Measurements from ENCODE around the gene SLC35G6.

SLC35G6 gene

DNA sequence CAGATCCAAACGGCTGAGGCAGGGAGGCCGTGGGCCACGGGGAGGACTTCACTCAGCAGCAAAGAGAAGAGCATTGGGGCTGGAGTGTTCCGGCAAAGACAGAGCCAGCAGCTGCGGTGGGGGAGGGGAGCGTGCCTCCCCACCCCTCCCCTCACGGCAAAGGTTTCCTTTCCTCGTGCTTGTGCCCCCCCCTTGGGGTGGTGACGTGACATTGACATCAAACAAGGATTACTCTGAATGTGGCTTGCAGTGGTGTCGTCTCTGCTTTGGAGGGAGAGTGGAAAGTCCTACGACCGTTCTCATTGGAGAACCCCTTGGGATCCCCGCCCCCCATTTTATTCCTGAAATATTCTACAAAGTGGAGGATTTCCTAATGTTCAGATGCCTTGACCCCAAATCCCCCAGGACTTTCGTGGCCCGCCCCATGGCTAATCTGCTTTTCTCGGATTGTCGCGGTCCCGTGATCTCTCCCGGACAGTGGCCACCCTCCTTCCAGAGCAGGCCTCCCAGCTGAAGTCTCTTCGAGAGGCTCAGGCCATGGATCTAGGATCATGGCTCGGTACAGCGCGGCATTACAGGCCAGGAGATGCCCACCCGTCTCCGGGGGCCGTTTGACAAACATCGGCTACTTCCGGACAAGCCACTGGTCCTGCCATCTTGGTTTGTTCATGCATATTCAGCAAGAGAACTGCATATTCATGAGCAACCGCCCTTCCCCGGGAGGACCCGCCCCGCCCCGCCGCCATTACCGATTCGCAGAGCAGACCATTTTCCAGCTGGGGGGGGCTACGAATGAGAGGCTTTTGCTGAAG, 2.2 kb downstream of the SLC35G6 start:
- TF ChIP-seq, protein P1, sequence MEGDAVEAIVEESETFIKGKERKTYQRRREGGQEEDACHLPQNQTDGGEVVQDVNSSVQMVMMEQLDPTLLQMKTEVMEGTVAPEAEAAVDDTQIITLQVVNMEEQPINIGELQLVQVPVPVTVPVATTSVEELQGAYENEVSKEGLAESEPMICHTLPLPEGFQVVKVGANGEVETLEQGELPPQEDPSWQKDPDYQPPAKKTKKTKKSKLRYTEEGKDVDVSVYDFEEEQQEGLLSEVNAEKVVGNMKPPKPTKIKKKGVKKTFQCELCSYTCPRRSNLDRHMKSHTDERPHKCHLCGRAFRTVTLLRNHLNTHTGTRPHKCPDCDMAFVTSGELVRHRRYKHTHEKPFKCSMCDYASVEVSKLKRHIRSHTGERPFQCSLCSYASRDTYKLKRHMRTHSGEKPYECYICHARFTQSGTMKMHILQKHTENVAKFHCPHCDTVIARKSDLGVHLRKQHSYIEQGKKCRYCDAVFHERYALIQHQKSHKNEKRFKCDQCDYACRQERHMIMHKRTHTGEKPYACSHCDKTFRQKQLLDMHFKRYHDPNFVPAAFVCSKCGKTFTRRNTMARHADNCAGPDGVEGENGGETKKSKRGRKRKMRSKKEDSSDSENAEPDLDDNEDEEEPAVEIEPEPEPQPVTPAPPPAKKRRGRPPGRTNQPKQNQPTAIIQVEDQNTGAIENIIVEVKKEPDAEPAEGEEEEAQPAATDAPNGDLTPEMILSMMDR (IDR thresholded peaks at IDR 0.05; ENCODE audit: borderline replicate concordance, extremely low read depth, low read length, poor library complexity, severe bottlenecking) = no peak
- no peak for TF ChIP-seq EZH2 (IDR thresholded peaks at IDR 0.05; ENCODE audit: borderline replicate concordance, low read depth, low read length, severe bottlenecking)
- Histone ChIP-seq H2AFZ (ENCODE audit: low read depth, low read length) (peak overlapping the region; percentile 87), H3K79me2 (ENCODE audit: insufficient read depth, low read length) (peaks cover 60% of the 10 kb centered on the region), H3K4me3 (ENCODE audit: low read depth in 1 of 2, low read length in 2 of 2) (peak overlapping the region; percentile 61 to 70), H3K27me3 (ENCODE audit: insufficient read depth, low read length, poor library complexity) (no peaks in the 10 kb centered on the region), H3K9ac (ENCODE audit: low read depth, low read length) (peak overlapping the region; percentile 98), H3K36me3 (ENCODE audit: insufficient read depth, low read length) (peaks cover 16% of the 10 kb centered on the region), H4K20me1 (ENCODE audit: insufficient read depth, low read length) (peaks cover 36% of the 10 kb centered on the region), H3K27ac (ENCODE audit: low read length) (peak overlapping the region; percentile 100), H3K4me1 (ENCODE audit: insufficient read depth, low read length) (peaks cover 55% of the 10 kb centered on the region), H3K4me2 (ENCODE audit: insufficient read depth, low read length) (peak overlapping the region; percentile 70), H3K9me3 (ENCODE audit: insufficient read depth, low read length, severe bottlenecking) (no peaks in the 10 kb centered on the region)
- peak; percentile 65 for ATAC-seq (ENCODE audit: insufficient read depth, low read depth)
- peak; percentile 94 for DNase-seq

DNA sequence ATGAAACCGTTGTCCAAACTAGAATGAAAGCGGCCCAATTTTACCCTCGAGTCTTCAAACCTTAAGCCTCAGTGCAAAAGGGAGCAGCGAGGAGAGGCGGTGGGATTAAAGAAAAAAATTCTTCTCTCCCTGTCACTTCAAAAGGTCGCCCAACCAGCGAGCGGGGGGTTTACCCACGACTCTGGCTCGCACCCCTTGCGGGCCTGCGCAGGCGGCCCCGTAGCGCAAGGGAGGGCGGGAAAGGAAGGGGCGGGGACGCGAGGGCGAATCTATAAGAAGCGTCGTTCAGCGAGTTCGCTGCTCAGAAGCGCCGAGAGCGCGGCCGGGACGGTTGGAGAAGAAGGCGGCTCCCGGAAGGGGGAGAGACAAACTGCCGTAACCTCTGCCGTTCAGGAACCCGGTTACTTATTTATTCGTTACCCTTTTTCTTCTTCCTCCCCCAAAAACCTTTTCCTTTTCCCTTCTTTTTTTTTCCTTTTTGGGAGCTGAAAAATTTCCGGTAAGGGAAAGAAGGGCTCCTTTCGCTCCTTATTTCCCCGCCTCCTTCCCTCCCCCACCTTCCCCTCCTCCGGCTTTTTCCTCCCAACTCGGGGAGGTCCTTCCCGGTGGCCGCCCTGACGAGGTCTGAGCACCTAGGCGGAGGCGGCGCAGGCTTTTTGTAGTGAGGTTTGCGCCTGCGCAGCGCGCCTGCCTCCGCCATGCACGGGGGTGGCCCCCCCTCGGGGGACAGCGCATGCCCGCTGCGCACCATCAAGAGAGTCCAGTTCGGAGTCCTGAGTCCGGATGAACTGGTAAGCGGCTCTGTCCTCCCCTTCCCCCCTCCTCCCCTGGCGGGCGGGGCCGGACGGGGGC, 3.0 kb downstream of the SLC35G6 start, which contains the start of gene POLR2A:
TSS of gene POLR2A (plus strand) at position 300 of the 852 bp plus-strand sequence.
- H3K4me2 ChIP-seq (ENCODE audit: insufficient read depth, low read length) = peak within 1 kb of the TSS; percentile 80
- peaks cover 59% of the 10 kb centered on the region for H3K4me1 ChIP-seq (ENCODE audit: insufficient read depth, low read length)
- DNase-seq (peak; percentile 97), ATAC-seq (ENCODE audit: insufficient read depth, low read depth) (peak; percentile 66)
- peak within 1 kb of the TSS; percentile 70 to 85 for H3K4me3 ChIP-seq (ENCODE audit: low read depth in 1 of 2, low read length in 2 of 2)
- H3K27me3 ChIP-seq (ENCODE audit: insufficient read depth, low read length, poor library complexity) = no peaks in the 10 kb centered on the region
- H3K27ac ChIP-seq (ENCODE audit: low read length) = peak within 1 kb of the TSS; percentile 100
- H3K36me3 ChIP-seq (ENCODE audit: insufficient read depth, low read length) = peaks cover 21% of the 10 kb centered on the region
- TF ChIP-seq EZH2 (IDR thresholded peaks at IDR 0.05; ENCODE audit: borderline replicate concordance, low read depth, low read length, severe bottlenecking) = no peak
- TF ChIP-seq, protein P1 (IDR thresholded peaks at IDR 0.05; ENCODE audit: borderline replicate concordance, extremely low read depth, low read length, poor library complexity, severe bottlenecking) = no peak
- peaks cover 39% of the 10 kb centered on the region for H4K20me1 ChIP-seq (ENCODE audit: insufficient read depth, low read length)
- H3K79me2 ChIP-seq (ENCODE audit: insufficient read depth, low read length) = peaks cover 60% of the 10 kb centered on the region
- H2AFZ ChIP-seq (ENCODE audit: low read depth, low read length) = peak within 1 kb of the TSS; percentile 87
- H3K9me3 ChIP-seq (ENCODE audit: insufficient read depth, low read length, severe bottlenecking) = no peaks in the 10 kb centered on the region
- peak within 1 kb of the TSS; percentile 98 for H3K9ac ChIP-seq (ENCODE audit: low read depth, low read length)

DNA sequence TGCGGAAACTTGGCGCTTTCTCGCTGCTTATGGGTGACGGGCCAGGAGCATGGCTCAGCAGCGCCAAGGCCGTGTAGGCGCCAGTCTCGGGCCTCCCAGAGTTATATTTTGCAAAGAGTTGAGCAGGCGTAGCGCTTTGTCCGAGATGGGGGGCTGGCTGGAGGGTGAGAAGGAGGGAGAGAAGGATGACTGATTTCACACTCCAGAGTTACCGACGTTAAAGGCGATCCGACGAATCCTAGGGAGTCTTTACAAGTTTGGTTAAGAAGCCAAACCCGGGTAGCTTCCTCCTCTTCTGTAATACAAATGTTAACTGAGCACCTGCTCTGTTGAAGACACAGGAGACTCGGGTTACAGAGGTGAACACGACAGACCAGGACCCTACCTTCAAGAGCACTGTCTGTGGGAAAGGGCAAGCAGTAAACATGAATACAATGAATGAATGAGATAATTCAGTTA, 3.7 kb downstream of the SLC35G6 start:
- peak; percentile 53; the same call in 2 of the 3 replicates for ATAC-seq (ENCODE audit: insufficient read depth, low read depth)
- Histone ChIP-seq H3K36me3 (ENCODE audit: insufficient read depth, low read length) (peaks cover 27% of the 10 kb centered on the region), H3K4me1 (ENCODE audit: insufficient read depth, low read length) (peaks cover 60% of the 10 kb centered on the region), H3K27me3 (ENCODE audit: insufficient read depth, low read length, poor library complexity) (no peaks in the 10 kb centered on the region), H3K27ac (ENCODE audit: low read length) (peak overlapping the region; percentile 100), H3K4me2 (ENCODE audit: insufficient read depth, low read length) (peak overlapping the region; percentile 80), H3K9ac (ENCODE audit: low read depth, low read length) (peak overlapping the region; percentile 98), H3K79me2 (ENCODE audit: insufficient read depth, low read length) (peaks cover 61% of the 10 kb centered on the region), H3K9me3 (ENCODE audit: insufficient read depth, low read length, severe bottlenecking) (no peaks in the 10 kb centered on the region), H4K20me1 (ENCODE audit: insufficient read depth, low read length) (peaks cover 45% of the 10 kb centered on the region), H3K4me3 (ENCODE audit: low read depth in 1 of 2, low read length in 2 of 2) (peak overlapping the region; percentile 70 to 85), H2AFZ (ENCODE audit: low read depth, low read length) (peak overlapping the region; percentile 72)
- no peak for DNase-seq
- TF ChIP-seq, protein P1 (IDR thresholded peaks at IDR 0.05; ENCODE audit: borderline replicate concordance, extremely low read depth, low read length, poor library complexity, severe bottlenecking) = peak; percentile 40
- TF ChIP-seq EZH2 (IDR thresholded peaks at IDR 0.05; ENCODE audit: borderline replicate concordance, low read depth, low read length, severe bottlenecking) = no peak
